Liver (tissue), 9 donors: ENCODE measurements around the gene CIDEB. TPM values are rescaled to one million over a fixed set of nuclear protein-coding genes. Genes with fewer than 3 reads are reported as not detected.

ENCODE experiments used
- DNase-seq: peaks from one replicate; pipeline ENCODE4 v3.0.0-alpha.2; 2017; ENCODE audit warnings: low spot score
- H3K27ac ChIP-seq, 2 donors: one replicate each; pipeline ENCODE4 v1.7.0; 2013; ENCODE audit warnings: inconsistent platforms in 2 of 2, low read length in 2 of 2, control low read depth in 1 of 2, low read depth in 1 of 2, mild to moderate bottlenecking in 1 of 2
- H3K27me3 ChIP-seq, 4 donors: one replicate each; pipeline versions ENCODE4 v1.6.1 to v1.7.0; 2013; ENCODE audit warnings: low read length in 3 of 4, inconsistent platforms in 1 of 4, mild to moderate bottlenecking in 1 of 4, moderate library complexity in 1 of 4; ENCODE audit not compliant: control insufficient read depth in 4 of 4, insufficient read depth in 4 of 4
- H3K36me3 ChIP-seq, 4 donors: one replicate each; pipeline versions ENCODE4 v1.6.1 to v1.7.0; 2013; ENCODE audit warnings: low read length in 3 of 4, mild to moderate bottlenecking in 3 of 4, low read depth in 1 of 4, moderate library complexity in 1 of 4; ENCODE audit not compliant: control insufficient read depth in 4 of 4, insufficient read depth in 3 of 4
- H3K4me1 ChIP-seq, 4 donors: one replicate each; pipeline versions ENCODE4 v1.6.1 to v1.7.0; 2013; ENCODE audit warnings: low read length in 3 of 4, mild to moderate bottlenecking in 3 of 4, moderate library complexity in 1 of 4; ENCODE audit not compliant: control insufficient read depth in 4 of 4, insufficient read depth in 4 of 4
- H3K4me3 ChIP-seq, 3 donors: one replicate each; pipeline versions ENCODE4 v1.6.1 to v1.7.0; 2013; ENCODE audit warnings: low read length in 3 of 3, control low read depth in 1 of 3, low read depth in 1 of 3, mild to moderate bottlenecking in 1 of 3
- H3K9ac ChIP-seq, 2 donors: one replicate each; pipeline ENCODE4 v1.7.0; 2013; ENCODE audit warnings: low read length in 2 of 2, mild to moderate bottlenecking in 2 of 2, moderate library complexity in 2 of 2, control low read depth in 1 of 2, low read depth in 1 of 2
- H3K9me3 ChIP-seq, 4 donors: one replicate each; pipeline versions ENCODE4 v1.6.1 to v1.7.0; 2013; ENCODE audit warnings: low read length in 3 of 4; ENCODE audit not compliant: control insufficient read depth in 4 of 4
- ATF3 ChIP-seq: IDR thresholded peaks from 2 replicates; pipeline ENCODE4 v1.6.1; 2016; ENCODE audit warnings: antibody characterized with exemption
- CTCF ChIP-seq: fragments of 150-350 bp; IDR thresholded peaks from 2 replicates; pipeline ENCODE4 v1.5.1; 2017; ENCODE audit warnings: improper control_type of control experiment, low read depth, low read length; ENCODE audit not compliant: missing input control
- EGR1 ChIP-seq, 2 donors: IDR thresholded peaks; 2 replicates each; pipeline ENCODE4 v1.6.1; 2016 to 2018; ENCODE audit warnings: antibody characterized with exemption in 2 of 2, low read depth in 2 of 2
- FOXA1 ChIP-seq: IDR thresholded peaks from 2 replicates; pipeline ENCODE4 v1.6.1; 2016; ENCODE audit warnings: antibody characterized with exemption
- FOXA2 ChIP-seq: IDR thresholded peaks from 2 replicates; pipeline ENCODE4 v1.6.1; 2016; ENCODE audit warnings: antibody characterized with exemption
- GABPA ChIP-seq, 2 donors: IDR thresholded peaks in 1 of 2; conservative IDR thresholded peaks in 1 of 2; 2 replicates each; pipeline ENCODE4 v1.6.1; 2016; ENCODE audit warnings: antibody characterized with exemption in 2 of 2, mild to moderate bottlenecking in 1 of 2, moderate library complexity in 1 of 2
- HNF4A ChIP-seq, 2 donors: conservative IDR thresholded peaks; 2 replicates each; pipeline ENCODE4 v1.6.1; 2016; ENCODE audit warnings: antibody characterized with exemption in 2 of 2, mild to moderate bottlenecking in 2 of 2
- HNF4G ChIP-seq: IDR thresholded peaks from 2 replicates; pipeline ENCODE4 v1.6.1; 2016; ENCODE audit warnings: antibody characterized with exemption
- JUND ChIP-seq, 2 donors: IDR thresholded peaks; 2 replicates each; pipeline ENCODE4 v1.6.1; 2016; ENCODE audit warnings: antibody characterized with exemption in 2 of 2
- MAX ChIP-seq: IDR thresholded peaks from 2 replicates; pipeline ENCODE4 v1.6.1; 2016; ENCODE audit warnings: antibody characterized with exemption
- NR2F2 ChIP-seq: IDR thresholded peaks from 2 replicates; pipeline ENCODE4 v1.6.1; 2016; ENCODE audit warnings: antibody characterized with exemption
- RAD21 ChIP-seq, 2 donors: IDR thresholded peaks; 2 replicates each; pipeline ENCODE4 v1.6.1; 2016; ENCODE audit warnings: antibody characterized with exemption in 2 of 2, mild to moderate bottlenecking in 2 of 2
- REST ChIP-seq: IDR thresholded peaks from 2 replicates; pipeline ENCODE4 v1.6.1; 2016; ENCODE audit warnings: antibody characterized with exemption, mild to moderate bottlenecking
- RXRA ChIP-seq, 2 donors: IDR thresholded peaks; 2 replicates each; pipeline ENCODE4 v1.6.1; 2017 to 2018; ENCODE audit warnings: antibody characterized with exemption in 2 of 2, mild to moderate bottlenecking in 1 of 2
- SP1 ChIP-seq: IDR thresholded peaks from 2 replicates; pipeline ENCODE4 v1.6.1; 2018; ENCODE audit warnings: antibody characterized with exemption, mild to moderate bottlenecking
- TAF1 ChIP-seq: conservative IDR thresholded peaks from 2 replicates; pipeline ENCODE4 v1.6.1; 2016; ENCODE audit warnings: antibody characterized with exemption, mild to moderate bottlenecking
- YY1 ChIP-seq: IDR thresholded peaks from 2 replicates; pipeline ENCODE4 v1.6.1; 2016; ENCODE audit warnings: antibody characterized with exemption, mild to moderate bottlenecking
- ZBTB33 ChIP-seq: IDR thresholded peaks from 2 replicates; pipeline ENCODE4 v1.6.1; 2016; ENCODE audit warnings: antibody characterized with exemption
- WGBS: extraction: QIAGEN DNeasy Blood & Tissue Kit; methylation state at CpG from one replicate; pipeline ENCODE4 v1.1.7; 2013; 5-methylcytosine and 5-hydroxymethylcytosine counted together
- polyA plus RNA-seq, 2 donors: library from polyadenylated mRNA; stranded (reverse) in 1 of 2; unstranded in 1 of 2; fragments of 200-250 nt in 1 of 2; fragments of >200 nt in 1 of 2; fragmentation: Nextera tagmentation in 1 of 2; extraction: Ambion mirVana in 1 of 2; gene quantifications; one replicate each; pipeline versions ENCODE4 v1.2.1 to v1.2.3, GENCODE V29; 2013 to 2015
- total RNA-seq, 2 donors: library from RNA; depleted of rRNA; stranded (reverse); fragments of >200 nt; gene quantifications; one replicate each; pipeline ENCODE4 v1.2.3, GENCODE V29; 2014
- donor health status: healthy.
- donor health status: healthy.
- donor health status: healthy.
- donor health status: healthy.
- donor health status: healthy.

The CIDEB gene
- total and polyA plus RNA-seq, 4 donors: 32.1 to 312 (median 159) TPM

GRCh38 chr14:24330973-24331674, 23.3 kb upstream of the CIDEB start:
- Histone ChIP-seq H3K36me3 (no peaks in the 10 kb centered on the region), H3K27ac (no peak overlapping the region), H3K9me3 (no peaks in the 10 kb centered on the region), H3K4me3 (no peak overlapping the region), H3K27me3 (no peaks in the 10 kb centered on the region), H3K9ac (no peak overlapping the region), H3K4me1 (peaks cover 9 to 46% (median 22%) of the 10 kb centered on the region in 4 donors)
- DNase-seq: no peak
- 93% methylated on average over 10 of the region's 10 CpGs for WGBS
- TF ChIP-seq EGR1 (IDR thresholded peaks at IDR 0.05; ENCODE audit: low read depth in 2 of 2) (no peak), RXRA (IDR thresholded peaks at IDR 0.05) (no peak), SP1 (no peak), REST (no peak), HNF4A (conservative IDR thresholded peaks at IDR 0.05) (no peak), TAF1 (no peak), HNF4G (no peak), NR2F2 (no peak), RAD21 (IDR thresholded peaks at IDR 0.05) (no peak), FOXA1 (no peak), FOXA2 (no peak), MAX (no peak), ZBTB33 (no peak), GABPA (IDR thresholded peaks at IDR 0.05 in 1 of 2, conservative IDR thresholded peaks at IDR 0.05 in 1 of 2) (no peak), JUND (IDR thresholded peaks at IDR 0.05) (no peak), ATF3 (no peak), YY1 (no peak), CTCF (no peak)
